VCaP (cell line): Measurements from ENCODE around the gene PKD2L1.

Experiments
- H3K27ac ChIP-seq: fragments of 450-650 bp; 2 replicates; pipeline ENCODE4 v1.5.1; 2017
- CTCF ChIP-seq: fragments of 450-650 bp; conservative IDR thresholded peaks from 2 replicates; pipeline ENCODE4 v1.5.1; 2017; ENCODE audit warnings: mild to moderate bottlenecking, moderate library complexity

Gene PKD2L1

DNA sequence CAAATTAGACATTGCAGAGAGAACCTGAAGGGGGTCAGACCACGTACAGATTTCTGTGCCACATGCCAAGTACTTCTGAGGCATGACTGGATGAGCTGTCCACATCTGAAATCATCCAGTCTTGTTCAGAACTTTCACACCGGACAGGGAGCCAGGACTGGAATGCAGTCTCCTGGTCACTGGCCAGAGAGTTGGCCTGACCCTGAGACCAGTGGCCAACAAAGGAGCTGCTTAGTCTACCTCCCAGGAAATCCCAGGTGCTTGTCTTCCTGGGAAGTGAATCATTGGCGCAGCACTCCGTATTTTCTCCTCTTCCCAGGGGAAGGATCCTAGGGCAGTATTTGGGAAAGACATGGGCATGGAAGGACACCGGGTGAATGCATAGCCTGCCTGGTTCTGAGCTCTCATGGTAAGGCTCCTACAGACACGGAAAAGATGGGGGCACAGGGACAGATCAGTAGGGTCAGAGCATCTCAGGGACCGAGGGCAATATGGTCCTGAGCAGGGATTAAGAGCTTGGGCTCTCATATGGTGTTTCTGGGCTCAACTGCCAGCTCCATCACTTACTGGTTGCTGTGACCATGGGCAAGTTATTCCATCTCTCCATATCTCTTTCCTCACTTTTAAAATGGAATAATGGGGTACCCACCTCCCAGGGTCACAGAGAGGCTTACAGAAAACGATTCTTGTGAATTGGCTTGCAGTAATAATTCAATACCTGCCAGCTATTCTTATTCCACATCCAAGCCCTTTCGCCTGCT, 15.7 kb upstream of the PKD2L1 start:
- TF ChIP-seq CTCF, result no peak
- peak overlapping the region; percentile 91 for H3K27ac ChIP-seq

GRCh38 chr10:100344241-100344788, 14.3 kb upstream of the PKD2L1 start:
- TF ChIP-seq CTCF, result no peak
- H3K27ac ChIP-seq, result no peak overlapping the region

DNA sequence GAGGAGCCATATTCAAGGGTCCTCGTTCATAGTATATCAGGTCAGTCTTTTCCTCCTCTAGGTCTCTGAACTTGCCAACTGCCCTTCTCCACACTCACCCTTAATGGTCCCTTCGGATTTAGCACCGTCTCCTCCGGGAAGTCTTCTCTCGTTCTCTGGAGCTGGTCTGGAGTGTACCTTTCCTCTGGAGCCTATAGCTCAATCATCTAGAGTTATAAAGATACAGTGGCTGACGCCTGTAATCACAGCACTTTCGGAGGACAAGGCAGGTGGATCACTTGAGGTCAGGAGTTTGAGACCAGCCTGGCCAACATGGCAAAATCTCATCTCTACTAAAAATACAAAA, 12.6 kb upstream of the PKD2L1 start:
- peak; percentile 42 for TF ChIP-seq CTCF
- H3K27ac ChIP-seq, result peak overlapping the region; percentile 64

DNA sequence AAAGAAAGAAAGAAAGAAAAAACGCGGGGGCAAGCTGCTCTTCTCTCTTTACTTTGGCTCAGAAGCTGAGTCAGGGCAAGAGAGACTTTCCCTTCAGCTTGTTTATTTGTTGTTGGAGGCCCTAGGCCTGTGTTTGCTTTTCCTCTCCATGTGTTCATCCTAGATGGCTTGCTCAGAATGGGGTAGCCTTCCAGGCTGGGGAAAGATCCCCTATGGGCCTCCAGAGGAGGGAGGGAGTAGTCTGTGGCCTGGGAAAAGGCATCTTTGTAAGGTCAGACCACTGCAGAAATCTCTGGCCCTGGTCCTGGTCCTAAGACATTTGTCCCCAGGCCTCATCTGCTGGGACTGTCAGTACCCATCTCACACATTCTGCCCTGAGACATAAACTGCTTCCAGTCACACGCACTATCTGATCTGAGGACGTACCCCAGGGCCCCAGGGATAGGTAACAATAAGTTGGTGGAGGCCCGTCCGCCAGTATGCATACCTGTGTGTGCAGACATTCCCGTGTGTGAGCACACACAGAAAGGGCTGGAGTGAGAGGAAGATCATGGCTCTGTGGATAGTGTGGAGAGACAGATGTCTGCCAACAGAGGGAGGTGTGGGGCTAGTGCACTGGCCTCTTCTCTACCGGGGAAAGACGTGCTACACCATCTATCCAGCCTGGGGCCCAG, 12.1 kb upstream of the PKD2L1 start:
- H3K27ac ChIP-seq, result peak overlapping the region; percentile 64
- TF ChIP-seq CTCF, result peak; percentile 79

DNA sequence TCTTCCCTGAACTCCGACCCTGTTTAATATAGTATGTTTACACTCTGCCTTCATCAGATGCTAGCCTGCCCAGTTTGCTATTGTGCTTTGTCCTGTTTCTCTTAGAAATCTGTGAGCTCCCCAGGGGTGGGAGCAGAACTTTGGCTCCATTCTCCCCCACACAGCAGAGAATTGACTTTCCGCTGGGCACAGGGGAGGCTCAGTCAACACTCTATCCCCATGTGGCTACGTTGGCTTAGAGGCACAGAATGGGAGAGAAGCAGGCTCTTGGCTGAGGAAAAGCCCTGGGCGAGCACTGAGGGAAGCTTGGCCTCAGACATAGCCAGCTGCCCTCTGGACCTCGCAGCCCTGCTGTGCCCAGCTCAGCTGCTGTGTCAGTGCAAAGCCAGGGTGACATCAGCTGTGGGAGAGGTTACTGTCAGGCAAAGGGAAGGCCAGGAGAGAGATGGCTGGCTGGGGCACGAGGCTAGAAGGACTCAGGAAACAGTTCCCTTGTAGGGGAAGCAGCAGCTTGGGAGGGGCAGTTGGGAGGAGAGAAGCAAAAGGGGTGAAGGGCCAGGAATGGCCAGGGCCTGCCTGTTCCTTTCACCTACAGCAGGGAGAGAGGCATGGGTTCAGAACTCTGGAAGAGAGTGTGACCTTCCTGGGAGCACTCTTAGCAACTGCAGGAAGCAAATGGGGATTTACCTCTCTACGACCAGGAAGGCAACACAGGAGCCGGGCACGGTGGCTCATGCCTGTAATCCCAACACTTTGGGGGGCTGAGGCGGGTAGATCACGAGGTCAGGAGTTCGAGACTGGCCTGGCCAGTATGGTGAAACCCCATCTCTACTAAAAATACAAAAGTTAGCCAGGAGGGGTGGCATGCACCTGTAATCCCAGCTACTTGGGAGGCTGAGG, 11.2 kb upstream of the PKD2L1 start:
- no peak for TF ChIP-seq CTCF
- H3K27ac ChIP-seq, result peak overlapping the region; percentile 64

DNA sequence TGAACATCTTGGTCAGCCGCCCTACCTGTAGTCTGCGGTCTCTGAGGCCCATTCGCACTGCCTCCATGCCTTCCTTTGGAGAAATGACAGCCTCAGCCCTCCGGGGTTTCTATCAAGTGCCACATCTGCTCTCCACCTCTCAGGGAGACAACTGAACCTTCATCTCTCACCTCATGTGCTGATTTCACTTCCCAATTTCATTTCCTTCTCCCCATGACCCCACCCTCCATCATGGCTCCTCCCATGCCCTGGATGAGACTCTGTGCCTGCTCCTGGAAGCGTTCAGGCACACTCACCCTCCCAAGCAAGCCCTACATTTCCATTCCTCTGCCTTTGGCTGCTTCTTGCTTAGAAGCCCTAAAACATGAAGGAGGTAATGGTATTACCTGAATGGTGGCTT, 9.2 kb upstream of the PKD2L1 start:
- H3K27ac ChIP-seq, result no peak overlapping the region
- no peak for TF ChIP-seq CTCF
